RWPE2 (cell line): Measurements from ENCODE around the gene MRPL53.

Source experiments
- ATAC-seq: fragments of 200-7000 bp; cut with Tn5 transposase; 3 replicates; pipeline ENCODE4 v1.9.1; 2021; ENCODE audit warnings: low read depth
- DNase-seq: peaks from one replicate; pipeline ENCODE4 v3.0.0-alpha.2; 2020; ENCODE audit warnings: low spot score
- H3K27ac ChIP-seq: fragments of 450-650 bp; 2 replicates; pipeline ENCODE4 v1.5.1; 2017; ENCODE audit warnings: mild to moderate bottlenecking; ENCODE audit not compliant: poor library complexity, severe bottlenecking
- H3K27me3 ChIP-seq: fragments of 250-450 bp; sonication (Bioruptor Pico); 2 replicates; pipeline ENCODE4 v1.5.1; 2021; ENCODE audit warnings: mild to moderate bottlenecking, moderate library complexity; ENCODE audit not compliant: insufficient read depth, poor library complexity, severe bottlenecking
- H3K36me3 ChIP-seq: fragments of 250-450 bp; sonication (Bioruptor Pico); 2 replicates; pipeline ENCODE4 v1.5.1; 2020; ENCODE audit warnings: low read depth, mild to moderate bottlenecking, moderate library complexity
- H3K4me1 ChIP-seq: fragments of 250-450 bp; sonication (Bioruptor Pico); 2 replicates; pipeline ENCODE4 v1.5.1; 2021; ENCODE audit warnings: mild to moderate bottlenecking, moderate library complexity; ENCODE audit not compliant: insufficient read depth, poor library complexity, severe bottlenecking
- H3K4me3 ChIP-seq: fragments of 250-450 bp; sonication (Bioruptor Pico); 2 replicates; pipeline ENCODE4 v1.5.1; 2021; ENCODE audit warnings: mild to moderate bottlenecking, moderate library complexity; ENCODE audit not compliant: severe bottlenecking
- H3K9me3 ChIP-seq: fragments of 250-450 bp; sonication (Bioruptor Pico); 2 replicates; pipeline ENCODE4 v1.5.1; 2021; ENCODE audit warnings: mild to moderate bottlenecking, moderate library complexity; ENCODE audit not compliant: severe bottlenecking
- TF ChIP-seq, protein P1 (sequence below): fragments of 450-650 bp; IDR thresholded peaks from one replicate; pipeline ENCODE4 v1.5.1; 2017; ENCODE audit warnings: mild to moderate bottlenecking, moderate library complexity; ENCODE audit not compliant: poor library complexity, severe bottlenecking

The MRPL53 gene

DNA sequence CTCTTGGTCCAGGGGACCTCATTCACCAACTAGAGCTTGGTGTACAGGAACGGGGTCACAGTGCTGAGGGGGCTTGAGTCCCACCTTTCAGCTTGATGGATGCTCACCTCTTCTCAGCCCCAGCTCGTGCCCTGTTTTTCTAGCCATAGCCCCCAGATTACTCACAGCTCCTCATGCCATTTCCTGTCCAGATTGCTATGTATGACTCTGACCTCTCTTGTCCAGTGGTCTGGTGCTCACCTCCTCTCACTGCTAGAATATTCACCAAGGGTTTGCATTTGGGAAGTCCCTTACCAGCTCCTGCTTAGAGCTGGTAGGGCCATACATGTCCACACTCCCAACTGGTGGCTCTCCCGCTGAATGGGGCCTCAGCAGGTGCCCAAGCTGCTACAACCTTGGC, 21.1 kb upstream of the MRPL53 start:
- Histone ChIP-seq H3K4me1 (peaks cover 2% of the 10 kb centered on the region), H3K36me3 (peaks cover 37% of the 10 kb centered on the region), H3K27me3 (no peaks in the 10 kb centered on the region), H3K4me3 (no peak overlapping the region), H3K9me3 (no peaks in the 10 kb centered on the region), H3K27ac (no peak overlapping the region)
- ATAC-seq: no peak
- TF ChIP-seq, protein P1, sequence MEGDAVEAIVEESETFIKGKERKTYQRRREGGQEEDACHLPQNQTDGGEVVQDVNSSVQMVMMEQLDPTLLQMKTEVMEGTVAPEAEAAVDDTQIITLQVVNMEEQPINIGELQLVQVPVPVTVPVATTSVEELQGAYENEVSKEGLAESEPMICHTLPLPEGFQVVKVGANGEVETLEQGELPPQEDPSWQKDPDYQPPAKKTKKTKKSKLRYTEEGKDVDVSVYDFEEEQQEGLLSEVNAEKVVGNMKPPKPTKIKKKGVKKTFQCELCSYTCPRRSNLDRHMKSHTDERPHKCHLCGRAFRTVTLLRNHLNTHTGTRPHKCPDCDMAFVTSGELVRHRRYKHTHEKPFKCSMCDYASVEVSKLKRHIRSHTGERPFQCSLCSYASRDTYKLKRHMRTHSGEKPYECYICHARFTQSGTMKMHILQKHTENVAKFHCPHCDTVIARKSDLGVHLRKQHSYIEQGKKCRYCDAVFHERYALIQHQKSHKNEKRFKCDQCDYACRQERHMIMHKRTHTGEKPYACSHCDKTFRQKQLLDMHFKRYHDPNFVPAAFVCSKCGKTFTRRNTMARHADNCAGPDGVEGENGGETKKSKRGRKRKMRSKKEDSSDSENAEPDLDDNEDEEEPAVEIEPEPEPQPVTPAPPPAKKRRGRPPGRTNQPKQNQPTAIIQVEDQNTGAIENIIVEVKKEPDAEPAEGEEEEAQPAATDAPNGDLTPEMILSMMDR: no peak
- DNase-seq: no peak

DNA sequence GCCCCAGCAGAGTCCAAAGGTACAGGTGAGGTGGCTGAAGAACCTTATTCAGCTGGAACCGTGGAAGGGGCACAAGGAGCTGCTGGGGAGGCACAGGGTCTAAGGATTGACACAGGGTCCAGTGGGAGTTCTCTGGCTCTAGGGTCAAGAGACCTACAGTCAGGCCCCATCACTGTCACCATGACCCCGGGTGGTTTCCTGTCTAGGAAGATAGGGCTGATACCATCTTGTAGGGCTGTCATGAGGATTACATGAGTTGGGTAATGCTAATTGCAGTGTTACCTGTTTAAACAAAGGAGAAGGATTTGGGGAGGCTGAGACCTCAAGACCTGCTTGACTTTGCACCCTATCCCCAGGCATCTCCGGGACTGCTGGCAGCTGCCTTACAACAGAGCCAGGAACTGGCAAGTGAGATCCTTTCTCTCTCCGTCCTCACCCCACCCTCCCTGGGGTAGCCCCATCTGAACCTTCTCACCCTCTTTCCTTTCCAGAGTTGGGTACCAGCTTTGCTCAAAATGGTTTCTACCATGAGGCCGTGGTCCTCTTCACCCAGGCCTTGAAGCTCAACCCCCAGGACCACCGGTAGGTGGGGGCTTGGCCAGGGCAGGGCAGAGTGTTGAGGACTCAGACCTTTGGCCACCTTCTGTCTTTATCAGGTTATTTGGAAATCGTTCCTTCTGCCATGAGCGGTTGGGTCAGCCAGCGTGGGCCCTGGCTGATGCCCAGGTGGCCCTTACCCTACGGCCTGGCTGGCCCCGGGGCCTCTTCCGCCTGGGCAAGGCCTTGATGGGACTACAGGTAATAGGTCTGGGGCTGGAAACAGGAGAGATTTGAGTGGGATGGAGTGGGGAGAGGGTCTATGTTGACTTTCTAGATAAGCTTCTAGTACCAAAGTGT, 19.4 kb upstream of the MRPL53 start:
- DNase-seq (no peak), ATAC-seq (no peak)
- Histone ChIP-seq H3K36me3 (peaks cover 50% of the 10 kb centered on the region), H3K27ac (no peak overlapping the region), H3K4me1 (peaks cover 2% of the 10 kb centered on the region), H3K9me3 (no peaks in the 10 kb centered on the region), H3K4me3 (no peak overlapping the region), H3K27me3 (no peaks in the 10 kb centered on the region)
- TF ChIP-seq, protein P1: no peak

DNA sequence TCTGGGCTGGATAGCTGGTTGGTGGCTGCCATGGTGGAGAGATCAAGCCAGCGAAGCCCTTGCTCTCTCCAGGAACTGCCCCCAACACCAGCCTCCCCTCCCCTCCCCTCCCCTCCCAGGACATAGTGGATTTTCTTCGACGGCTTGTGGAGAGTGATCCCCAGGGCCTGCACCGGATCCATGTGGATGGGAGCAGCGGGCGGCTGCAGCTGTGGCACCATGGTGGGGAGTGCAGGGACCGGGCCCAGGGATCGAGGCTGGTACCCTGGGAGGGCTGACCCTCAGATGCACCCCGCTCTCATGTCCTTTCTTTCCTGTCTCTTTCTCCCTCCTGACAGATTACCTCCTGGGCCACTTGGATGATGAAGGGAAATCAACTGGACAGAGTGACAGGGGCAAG, 17.4 kb upstream of the MRPL53 start:
- Histone ChIP-seq H3K27ac (no peak overlapping the region), H3K27me3 (no peaks in the 10 kb centered on the region), H3K4me3 (no peak overlapping the region), H3K4me1 (peaks cover 2% of the 10 kb centered on the region), H3K9me3 (no peaks in the 10 kb centered on the region), H3K36me3 (peaks cover 61% of the 10 kb centered on the region)
- DNase-seq: no peak
- ATAC-seq: no peak
- TF ChIP-seq, protein P1: no peak

DNA sequence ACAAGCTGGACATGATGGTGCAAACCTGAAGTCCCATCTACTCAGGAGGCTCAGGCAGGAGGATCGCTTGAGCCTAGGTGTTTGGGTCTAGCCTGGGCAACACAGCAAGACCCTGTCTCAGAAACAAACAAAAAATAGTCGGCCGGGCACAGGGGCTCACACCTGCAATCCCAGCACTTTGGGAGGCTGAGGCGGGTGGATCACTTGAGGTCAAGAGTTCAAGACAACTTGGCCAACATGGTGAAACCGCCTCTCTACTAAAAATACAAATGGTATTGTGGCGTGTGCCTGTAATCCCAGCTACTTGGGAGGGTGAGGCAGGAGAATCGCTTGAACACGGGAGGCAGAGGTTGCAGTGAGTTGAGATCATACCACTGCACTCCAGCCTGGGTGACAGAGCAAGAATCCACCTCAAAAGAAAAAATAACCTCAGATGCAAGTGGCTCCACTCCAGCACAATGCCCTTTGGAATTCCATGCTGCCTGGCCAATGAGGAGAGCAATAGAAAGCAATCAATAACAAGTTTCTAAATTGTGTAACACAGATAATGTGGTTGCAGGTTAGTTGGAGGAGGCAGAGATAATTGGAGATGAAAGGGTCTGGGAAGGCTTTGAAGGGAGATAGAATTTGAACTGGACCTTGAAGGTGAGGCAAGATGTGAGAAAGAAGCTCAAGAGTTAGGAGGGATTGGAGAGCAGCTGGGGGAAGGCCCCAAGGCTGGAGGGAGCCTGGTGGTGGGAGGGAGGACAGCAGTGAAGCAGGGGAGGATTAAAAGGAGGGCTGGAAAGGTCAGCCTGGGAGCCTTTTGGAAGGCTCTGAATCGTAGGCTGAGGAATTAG, 16.4 kb upstream of the MRPL53 start:
- TF ChIP-seq, protein P1: no peak
- no peak overlapping the region for H3K4me3 ChIP-seq
- H3K27ac ChIP-seq: no peak overlapping the region
- peaks cover 61% of the 10 kb centered on the region for H3K36me3 ChIP-seq
- DNase-seq: no peak
- peaks cover 2% of the 10 kb centered on the region for H3K4me1 ChIP-seq
- H3K27me3 ChIP-seq: no peaks in the 10 kb centered on the region
- no peaks in the 10 kb centered on the region for H3K9me3 ChIP-seq
- ATAC-seq: no peak; the same call in 2 of the 3 replicates
